SU-DHL-6 (cell line): ENCODE data around the gene NACC1.

Source experiments
- H2AFZ ChIP-seq: fragments of 200-600 bp; sonication (generic); 2 replicates; pipeline ENCODE4 v1.6.1; 2014; ENCODE audit warnings: low read depth, mild to moderate bottlenecking, moderate library complexity, mixed read lengths, antibody characterized with exemption, low read length; ENCODE audit not compliant: severe bottlenecking
- H3F3A ChIP-seq: fragments of 200-600 bp; shearing (Covaris generic); 2 replicates; pipeline ENCODE4 v1.6.0; 2016; ENCODE audit warnings: antibody characterized with exemption, mild to moderate bottlenecking; ENCODE audit not compliant: insufficient read depth
- H3K27ac ChIP-seq: fragments of 200-600 bp; sonication (generic); 2 replicates; pipeline ENCODE4 v1.5.1; 2016; ENCODE audit warnings: low read depth, mild to moderate bottlenecking, low read length, moderate library complexity, mixed read lengths
- H3K27me3 ChIP-seq: fragments of 200-600 bp; sonication (generic), shearing (Covaris generic); 2 replicates; pipeline ENCODE4 v1.6.0; 2014; ENCODE audit warnings: mild to moderate bottlenecking, low read length
- H3K36me3 ChIP-seq: fragments of 200-600 bp; sonication (generic); 2 replicates; pipeline ENCODE4 v1.6.1; 2014; ENCODE audit warnings: mild to moderate bottlenecking, low read length, mixed read lengths
- H3K4me2 ChIP-seq: fragments of 300-600, 200-600 bp; shearing (Covaris generic), sonication (generic); 2 replicates; pipeline ENCODE4 v1.6.0; 2014; ENCODE audit warnings: low read length, low read depth, mild to moderate bottlenecking; ENCODE audit not compliant: poor library complexity, severe bottlenecking
- H3K4me3 ChIP-seq: fragments of 200-600 bp; sonication (generic); 2 replicates; pipeline ENCODE4 v1.5.1; 2014; ENCODE audit warnings: antibody characterized with exemption, low read length, mild to moderate bottlenecking, mixed read lengths; ENCODE audit not compliant: insufficient read depth, poor library complexity, severe bottlenecking
- H3K79me2 ChIP-seq: fragments of 200-600 bp; sonication (generic); 2 replicates; pipeline ENCODE4 v1.6.1; 2014; ENCODE audit warnings: mild to moderate bottlenecking, low read length, moderate library complexity; ENCODE audit not compliant: insufficient read depth
- H3K9ac ChIP-seq: fragments of 200-600 bp; sonication (generic); 2 replicates; pipeline ENCODE4 v1.7.0; 2014; ENCODE audit warnings: mild to moderate bottlenecking, low read length
- H3K9me2 ChIP-seq: fragments of 200-600 bp; sonication (generic); replicated peaks from 2 replicates; pipeline ENCODE4 v1.6.1; 2014; ENCODE audit warnings: low read length; ENCODE audit not compliant: insufficient read depth
- H3K9me3 ChIP-seq: fragments of 200-600 bp; sonication (generic); 2 replicates; pipeline ENCODE4 v1.6.1; 2014; ENCODE audit warnings: low read length, mixed read lengths; ENCODE audit not compliant: insufficient read depth
- H4K20me1 ChIP-seq: fragments of 200-600 bp; sonication (generic); 2 replicates; pipeline ENCODE4 v1.6.1; 2014; ENCODE audit warnings: low read depth, mild to moderate bottlenecking, antibody characterized with exemption, low read length, moderate library complexity, mixed read lengths
- CTCF ChIP-seq: fragments of 200-600 bp; sonication (generic); IDR thresholded peaks from one replicate; pipeline ENCODE4 v1.5.1; 2017; ENCODE audit warnings: antibody characterized with exemption, mild to moderate bottlenecking, low read length, moderate library complexity; ENCODE audit not compliant: insufficient read depth, poor library complexity, severe bottlenecking
- EZH2phosphoT487 ChIP-seq: fragments of 200-600 bp; sonication (generic), shearing (Covaris generic); conservative IDR thresholded peaks from 2 replicates; pipeline ENCODE4 v1.6.1; 2018; ENCODE audit warnings: mild to moderate bottlenecking, antibody characterized with exemption, low read length, moderate library complexity, mixed read lengths

Gene NACC1

DNA sequence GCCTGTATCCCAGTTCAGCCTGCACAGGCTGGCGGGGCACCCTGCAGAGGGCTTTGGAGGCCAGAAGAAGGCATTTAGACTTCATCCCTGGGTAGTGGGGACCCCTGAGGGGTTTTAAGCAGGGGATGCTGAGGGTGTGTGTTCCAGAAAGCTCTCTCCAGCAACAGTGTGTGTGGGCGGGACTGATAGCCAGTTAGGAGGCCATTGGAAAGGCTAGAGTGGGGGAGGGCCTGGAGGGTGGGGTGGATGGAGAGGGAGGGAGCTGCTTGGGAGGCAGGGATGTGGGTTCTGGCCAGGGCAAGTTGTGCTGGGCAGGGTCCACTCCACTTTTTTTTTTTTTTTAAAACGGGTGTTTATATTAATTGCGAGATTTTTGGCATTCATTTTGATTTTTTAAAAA lies 43.7 kb upstream of the NACC1 start:
- TF ChIP-seq CTCF (no peak), EZH2phosphoT487 (no peak)
- H3K9me2 ChIP-seq, result no peaks in the 10 kb centered on the region

DNA sequence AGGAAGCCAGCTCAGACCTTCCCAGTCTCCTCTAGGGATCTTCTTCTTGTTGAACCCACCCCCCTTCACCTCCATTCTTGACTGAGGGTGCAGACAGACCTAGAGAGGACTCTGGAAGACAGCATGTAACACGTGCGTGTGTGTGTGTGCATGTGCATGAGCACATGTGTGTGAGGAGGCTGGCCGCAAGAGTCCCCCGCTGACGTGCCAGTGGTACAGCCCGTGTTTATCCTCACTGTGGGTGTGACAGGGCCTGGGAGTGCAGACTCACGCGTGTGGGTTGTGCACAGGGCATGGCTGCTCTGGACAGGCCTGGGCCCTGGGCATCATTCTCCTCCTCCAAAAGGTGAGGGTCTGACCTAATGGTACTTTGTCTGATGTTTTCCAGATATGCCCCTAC lies 41.7 kb upstream of the NACC1 start:
- Histone ChIP-seq H3K9me2 (no peaks in the 10 kb centered on the region), H3K27ac (no peak overlapping the region), H3K4me3 (no peak overlapping the region), H3K9me3 (no peaks in the 10 kb centered on the region), H3K9ac (no peak overlapping the region), H2AFZ (no peak overlapping the region), H3K27me3 (no peaks in the 10 kb centered on the region), H4K20me1 (no peaks in the 10 kb centered on the region), H3K4me2 (no peak overlapping the region), H3F3A (no peaks in the 10 kb centered on the region), H3K36me3 (no peaks in the 10 kb centered on the region), H3K79me2 (no peaks in the 10 kb centered on the region)
- no peak for TF ChIP-seq CTCF
- TF ChIP-seq EZH2phosphoT487, result no peak

More for the DNA sequence above, 43.7 kb upstream of the NACC1 start:
- Histone ChIP-seq H3F3A (no peaks in the 10 kb centered on the region), H3K4me2 (no peak overlapping the region), H3K27ac (no peak overlapping the region), H2AFZ (no peak overlapping the region), H3K79me2 (no peaks in the 10 kb centered on the region), H3K9ac (no peak overlapping the region), H3K9me3 (no peaks in the 10 kb centered on the region), H3K36me3 (no peaks in the 10 kb centered on the region), H3K27me3 (no peaks in the 10 kb centered on the region), H4K20me1 (no peaks in the 10 kb centered on the region), H3K4me3 (no peak overlapping the region)

DNA sequence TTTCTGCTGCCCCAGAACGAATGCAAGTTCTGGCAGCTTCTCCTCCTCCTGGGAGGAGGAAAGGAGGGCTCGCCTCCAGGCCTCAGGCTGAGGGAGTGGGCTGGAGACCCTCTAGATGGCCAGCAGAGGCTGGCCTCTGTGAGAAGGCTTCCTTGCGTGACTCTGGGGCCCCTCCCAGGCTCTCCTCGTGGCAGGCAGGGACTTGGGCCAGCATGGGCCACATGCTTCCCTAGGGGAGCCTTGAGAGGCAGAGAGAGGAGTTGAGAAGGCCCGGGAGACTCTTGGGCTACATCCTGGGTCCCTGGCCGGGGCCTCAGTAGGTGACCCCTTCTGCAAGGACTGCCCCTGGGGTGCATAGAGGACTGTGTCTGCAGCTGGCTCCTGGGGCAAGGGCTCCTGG lies 41.3 kb upstream of the NACC1 start:
- no peak overlapping the region for H2AFZ ChIP-seq
- H3K4me2 ChIP-seq, result no peak overlapping the region
- TF ChIP-seq EZH2phosphoT487 (no peak), CTCF (no peak)
- no peak overlapping the region for H3K4me3 ChIP-seq
- no peaks in the 10 kb centered on the region for H3K9me3 ChIP-seq
- H3K79me2 ChIP-seq, result no peaks in the 10 kb centered on the region
- no peaks in the 10 kb centered on the region for H3K27me3 ChIP-seq
- H3F3A ChIP-seq, result no peaks in the 10 kb centered on the region
- H3K9ac ChIP-seq, result no peak overlapping the region
- H3K36me3 ChIP-seq, result no peaks in the 10 kb centered on the region
- H3K9me2 ChIP-seq, result no peaks in the 10 kb centered on the region
- H3K27ac ChIP-seq, result no peak overlapping the region
- H4K20me1 ChIP-seq, result no peaks in the 10 kb centered on the region

DNA sequence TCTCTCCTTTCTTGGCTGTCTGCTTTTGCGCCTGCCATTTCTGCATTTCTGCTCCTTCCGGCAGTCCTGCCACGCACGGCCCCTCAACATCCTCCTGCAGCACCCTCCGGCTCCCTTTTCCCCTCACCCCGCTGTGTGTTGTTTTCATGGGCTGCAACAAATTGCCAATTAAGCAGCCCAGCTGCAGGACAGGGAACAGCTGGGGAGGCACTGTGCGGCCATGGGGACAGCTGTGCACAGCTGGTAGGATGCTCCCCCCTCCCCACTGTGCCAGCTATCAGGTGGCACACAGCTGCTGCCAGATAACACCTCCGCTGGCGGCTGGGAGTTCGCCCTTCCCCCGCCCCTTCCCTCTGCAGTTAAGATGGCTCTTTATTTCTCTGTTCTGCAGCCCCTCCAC lies 40.8 kb upstream of the NACC1 start:
- Histone ChIP-seq H3K4me2 (no peak overlapping the region), H3K9me3 (no peaks in the 10 kb centered on the region), H3K27ac (no peak overlapping the region), H3K36me3 (no peaks in the 10 kb centered on the region), H3F3A (no peaks in the 10 kb centered on the region), H4K20me1 (no peaks in the 10 kb centered on the region), H3K9ac (no peak overlapping the region), H3K4me3 (no peak overlapping the region), H3K27me3 (no peaks in the 10 kb centered on the region), H2AFZ (no peak overlapping the region), H3K79me2 (no peaks in the 10 kb centered on the region), H3K9me2 (no peaks in the 10 kb centered on the region)
- no peak for TF ChIP-seq CTCF
- TF ChIP-seq EZH2phosphoT487, result no peak
